ENCODE results near the gene SPAAR. TPM values are rescaled to one million over a fixed set of nuclear protein-coding genes. Genes with fewer than 3 reads are reported as not detected.

Gene SPAAR
- polyA plus RNA-seq, 1 experiment = 0.32 TPM

DNA sequence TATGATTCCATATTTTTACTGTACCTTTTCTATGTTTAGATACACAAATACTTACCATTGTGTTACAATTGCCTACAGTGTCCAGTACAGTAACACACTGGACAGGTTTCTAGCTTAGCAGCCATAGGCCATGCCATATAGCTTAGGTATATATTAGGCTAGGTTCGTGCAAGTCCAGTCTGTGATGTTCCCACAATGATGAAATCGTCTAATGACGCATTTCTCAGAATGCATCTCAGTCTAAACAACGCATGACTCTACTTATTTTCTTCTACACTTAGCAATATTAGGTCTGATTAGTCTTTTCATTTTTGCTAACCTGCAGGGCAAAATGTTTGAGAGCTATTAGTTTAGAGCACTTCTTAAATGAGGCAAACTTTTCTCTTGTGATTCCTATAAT is 26.0 kb downstream of the SPAAR start:
- DNase-seq (ENCODE audit: low read depth) = no peak
- Histone ChIP-seq H3K36me3 (ENCODE audit: control insufficient read depth, insufficient read depth, low read length) (no peaks in the 10 kb centered on the region), H3K4me3 (ENCODE audit: low read depth, low read length) (no peak overlapping the region), H3K27me3 (ENCODE audit: control insufficient read depth, insufficient read depth, low read length) (no peaks in the 10 kb centered on the region)
- TF ChIP-seq CTCF (IDR thresholded peaks at IDR 0.05; ENCODE audit: insufficient read depth, low read depth, low read length) = no peak
- CTCF ChIA-PET = interaction anchor here (1.0 to 4.2 kb wide), 5 partner anchors 10 to 229 kb away, joined by 3 to 20 read pairs (median 4); no protein-coding TSS in a partner anchor
- POLR2A ChIA-PET = no interaction called here

GRCh38 chr9:35935755-35936509 is 26.6 kb downstream of the SPAAR start:
- H3K27me3 ChIP-seq (ENCODE audit: control insufficient read depth, insufficient read depth, low read length) = no peaks in the 10 kb centered on the region
- no peak for TF ChIP-seq CTCF (IDR thresholded peaks at IDR 0.05; ENCODE audit: insufficient read depth, low read depth, low read length)
- DNase-seq (ENCODE audit: low read depth) = peak; percentile 64
- ChIA-PET CTCF (interaction anchor here (0.8 to 4.2 kb wide), 6 partner anchors 9 to 110 kb away, joined by 3 to 20 read pairs (median 4); no protein-coding TSS in a partner anchor), POLR2A (interaction anchor here (1.0 kb wide), 1 partner anchor 12 kb away, joined by 7 read pairs; no protein-coding TSS in a partner anchor)
- no peaks in the 10 kb centered on the region for H3K36me3 ChIP-seq (ENCODE audit: control insufficient read depth, insufficient read depth, low read length)
- H3K4me3 ChIP-seq (ENCODE audit: low read depth, low read length) = no peak overlapping the region

GRCh38 chr9:35937227-35937626 is 27.9 kb downstream of the SPAAR start:
- DNase-seq (ENCODE audit: low read depth) = no peak
- no peaks in the 10 kb centered on the region for H3K27me3 ChIP-seq (ENCODE audit: control insufficient read depth, insufficient read depth, low read length)
- no peak for TF ChIP-seq CTCF (IDR thresholded peaks at IDR 0.05; ENCODE audit: insufficient read depth, low read depth, low read length)
- H3K4me3 ChIP-seq (ENCODE audit: low read depth, low read length) = no peak overlapping the region
- CTCF ChIA-PET = interaction anchor here (1.0 to 4.2 kb wide), 3 partner anchors 9 to 34 kb away, joined by 3 to 16 read pairs (median 6); no protein-coding TSS in a partner anchor
- POLR2A ChIA-PET = no interaction called here
- no peaks in the 10 kb centered on the region for H3K36me3 ChIP-seq (ENCODE audit: control insufficient read depth, insufficient read depth, low read length)

DNA sequence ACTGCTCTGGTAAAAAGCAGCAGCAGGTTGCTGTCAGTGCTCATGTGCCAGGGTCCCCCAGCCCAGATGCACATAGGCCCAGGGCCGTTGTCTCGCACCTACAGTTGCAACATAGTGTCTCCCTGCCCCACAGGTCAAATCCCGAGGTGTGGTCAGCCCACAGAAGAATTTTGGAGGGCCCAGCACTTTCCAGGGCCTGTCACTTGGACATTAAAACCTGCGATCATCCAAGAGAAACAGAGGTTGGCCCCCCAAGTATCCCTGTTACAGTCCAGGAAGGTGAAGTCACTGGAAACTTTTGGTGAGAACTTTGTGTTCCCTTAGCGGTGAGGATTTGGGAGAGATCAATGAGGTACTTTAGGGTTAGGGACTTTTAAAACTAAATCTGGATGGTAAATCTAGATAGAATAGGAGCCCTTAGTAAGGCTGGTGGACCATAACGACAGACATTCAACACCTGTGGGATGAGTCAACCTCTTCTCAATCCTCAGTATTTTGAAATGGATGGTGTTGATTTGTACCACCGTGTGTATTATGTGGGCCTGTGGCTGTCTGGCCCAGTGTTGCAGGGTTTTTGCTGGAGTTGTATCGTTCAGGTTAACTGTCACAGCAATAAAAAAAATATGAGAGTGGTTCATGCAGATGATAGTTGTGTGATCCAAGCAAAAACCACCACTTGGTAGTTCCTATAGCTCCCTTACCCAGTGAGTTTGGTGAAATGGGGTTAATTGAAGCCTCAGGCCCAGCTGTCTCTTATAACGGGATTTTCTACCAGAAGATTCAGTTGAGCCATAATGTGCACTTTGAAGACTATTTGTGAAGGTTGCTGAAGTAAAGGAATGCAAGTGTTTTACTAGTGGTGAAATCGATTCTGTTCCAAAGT is 29.4 kb downstream of the SPAAR start:
- no peaks in the 10 kb centered on the region for H3K36me3 ChIP-seq (ENCODE audit: control insufficient read depth, insufficient read depth, low read length)
- no peak for DNase-seq (ENCODE audit: low read depth)
- TF ChIP-seq CTCF (IDR thresholded peaks at IDR 0.05; ENCODE audit: insufficient read depth, low read depth, low read length) = no peak
- no peaks in the 10 kb centered on the region for H3K27me3 ChIP-seq (ENCODE audit: control insufficient read depth, insufficient read depth, low read length)
- no peak overlapping the region for H3K4me3 ChIP-seq (ENCODE audit: low read depth, low read length)
- ChIA-PET CTCF (interaction anchor here (0.7 to 9.4 kb wide), 7 partner anchors 11 to 70 kb away, joined by 3 to 170 read pairs (median 6); partner anchors contain the start of gene HRCT1), POLR2A (no interaction called here)
